Activated CD4-positive, alpha-beta memory T cell treated with anti-CD3 and anti-CD28 coated beads, Interleukin-2, amount 10 ng/mL, durations not matched to agents 7 days and 5 days (primary cell): Measurements from ENCODE around the gene KRT2. TPM values are rescaled to one million over a fixed set of nuclear protein-coding genes. Genes with fewer than 3 reads are reported as not detected.

Source experiments
- CTCF ChIA-PET: fragments of 350-600 bp; sonication (Branson Sonifier 250); formaldehyde crosslinking; loops from one replicate; lab custom pipeline; 2021; ENCODE audit warnings: antibody characterized with exemption, inconsistent platforms; lab: Charles Lee
- POLR2A ChIA-PET: fragments of 350-600 bp; sonication (Branson Sonifier 250); formaldehyde crosslinking; loops from one replicate; lab custom pipeline; 2021; ENCODE audit warnings: antibody characterized with exemption; lab: Charles Lee
- DNase-seq: peaks from one replicate; pipeline ENCODE4 v3.0.0-alpha.2; 2020
- H3K27ac Mint-ChIP-seq: one replicate; pipeline ENCODE4 v1.8.0; 2021; ENCODE audit warnings: mild to moderate bottlenecking, mixed read lengths
- H3K27me3 Mint-ChIP-seq: one replicate; pipeline ENCODE4 v1.8.0; 2021; ENCODE audit warnings: mixed read lengths
- H3K36me3 Mint-ChIP-seq: one replicate; pipeline ENCODE4 v1.8.0; 2021; ENCODE audit warnings: low read depth, mixed read lengths
- H3K4me1 Mint-ChIP-seq: one replicate; pipeline ENCODE4 v1.8.0; 2021; ENCODE audit warnings: mixed read lengths
- H3K4me3 Mint-ChIP-seq: one replicate; pipeline ENCODE4 v1.8.0; 2021; ENCODE audit warnings: mild to moderate bottlenecking, mixed read lengths
- H3K9me3 Mint-ChIP-seq: one replicate; pipeline ENCODE4 v1.8.0; 2021; ENCODE audit warnings: mixed read lengths
- total RNA-seq, 2 experiments: library from RNA; stranded (reverse); gene quantifications; one replicate each; pipeline ENCODE4 v1.2.3, GENCODE V29; 2021

Gene KRT2
- total RNA-seq, 2 experiments from 2014 or later = not detected

GRCh38 chr12:52658196-52658595 lies 6.2 kb upstream of the KRT2 start:
- no peak overlapping the region for H3K4me3 Mint-ChIP-seq
- H3K27me3 Mint-ChIP-seq = peaks cover 36% of the 10 kb centered on the region
- ChIA-PET POLR2A (no interaction called here), CTCF (no interaction called here)
- H3K36me3 Mint-ChIP-seq = no peaks in the 10 kb centered on the region
- H3K9me3 Mint-ChIP-seq = no peaks in the 10 kb centered on the region
- H3K4me1 Mint-ChIP-seq = peaks cover 10% of the 10 kb centered on the region
- no peak for DNase-seq
- no peak overlapping the region for H3K27ac Mint-ChIP-seq

- Mint-ChIP-seq H3K27me3 (peaks cover 42% of the 10 kb centered on the region), H3K4me3 (no peak overlapping the region), H3K36me3 (no peaks in the 10 kb centered on the region), H3K27ac (no peak overlapping the region), H3K9me3 (no peaks in the 10 kb centered on the region), H3K4me1 (peaks cover 6% of the 10 kb centered on the region)
- POLR2A ChIA-PET = no interaction called here
- CTCF ChIA-PET = no interaction called here
- DNase-seq = no peak
Observed at GRCh38 chr12:52657250-52657902, 5.4 kb upstream of the KRT2 start.

GRCh38 chr12:52656616-52657015 lies 4.6 kb upstream of the KRT2 start:
- H3K27me3 Mint-ChIP-seq = peaks cover 43% of the 10 kb centered on the region
- H3K9me3 Mint-ChIP-seq = no peaks in the 10 kb centered on the region
- no peak overlapping the region for H3K4me3 Mint-ChIP-seq
- POLR2A ChIA-PET = no interaction called here
- DNase-seq = no peak
- no peaks in the 10 kb centered on the region for H3K4me1 Mint-ChIP-seq
- no peak overlapping the region for H3K27ac Mint-ChIP-seq
- H3K36me3 Mint-ChIP-seq = no peaks in the 10 kb centered on the region
- CTCF ChIA-PET = no interaction called here

- CTCF ChIA-PET = no interaction called here
- Mint-ChIP-seq H3K4me3 (no peak overlapping the region), H3K27me3 (peaks cover 41% of the 10 kb centered on the region), H3K27ac (no peak overlapping the region), H3K36me3 (no peaks in the 10 kb centered on the region), H3K9me3 (no peaks in the 10 kb centered on the region), H3K4me1 (no peaks in the 10 kb centered on the region)
- POLR2A ChIA-PET = no interaction called here
- DNase-seq = no peak
Observed at GRCh38 chr12:52655720-52656124, 3.7 kb upstream of the KRT2 start.

GRCh38 chr12:52655251-52655650 lies 3.2 kb upstream of the KRT2 start:
- H3K36me3 Mint-ChIP-seq = no peaks in the 10 kb centered on the region
- H3K4me3 Mint-ChIP-seq = no peak overlapping the region
- H3K27me3 Mint-ChIP-seq = peaks cover 41% of the 10 kb centered on the region
- H3K27ac Mint-ChIP-seq = no peak overlapping the region
- H3K4me1 Mint-ChIP-seq = no peaks in the 10 kb centered on the region
- no peak for DNase-seq
- ChIA-PET CTCF (no interaction called here), POLR2A (no interaction called here)
- H3K9me3 Mint-ChIP-seq = no peaks in the 10 kb centered on the region

GRCh38 chr12:52650520-52651081 lies 1.4 kb downstream of the KRT2 start:
- no peak overlapping the region for H3K4me3 Mint-ChIP-seq
- no peak overlapping the region for H3K27ac Mint-ChIP-seq
- H3K9me3 Mint-ChIP-seq = no peaks in the 10 kb centered on the region
- H3K36me3 Mint-ChIP-seq = no peaks in the 10 kb centered on the region
- POLR2A ChIA-PET = no interaction called here
- DNase-seq = no peak
- CTCF ChIA-PET = no interaction called here
- peaks cover 30% of the 10 kb centered on the region for H3K27me3 Mint-ChIP-seq
- peaks cover 28% of the 10 kb centered on the region for H3K4me1 Mint-ChIP-seq

GRCh38 chr12:52649066-52649465 lies 2.9 kb downstream of the KRT2 start:
- DNase-seq = no peak
- H3K36me3 Mint-ChIP-seq = peaks cover 10% of the 10 kb centered on the region
- peaks cover 20% of the 10 kb centered on the region for H3K27me3 Mint-ChIP-seq
- H3K4me3 Mint-ChIP-seq = no peak overlapping the region
- peaks cover 42% of the 10 kb centered on the region for H3K4me1 Mint-ChIP-seq
- no peak overlapping the region for H3K27ac Mint-ChIP-seq
- ChIA-PET POLR2A (no interaction called here), CTCF (no interaction called here)
- H3K9me3 Mint-ChIP-seq = peaks cover 3% of the 10 kb centered on the region

GRCh38 chr12:52648012-52648550 lies 3.9 kb downstream of the KRT2 start:
- Mint-ChIP-seq H3K4me1 (peaks cover 45% of the 10 kb centered on the region), H3K9me3 (peaks cover 3% of the 10 kb centered on the region), H3K36me3 (peaks cover 10% of the 10 kb centered on the region), H3K27me3 (peaks cover 13% of the 10 kb centered on the region), H3K27ac (no peak overlapping the region), H3K4me3 (no peak overlapping the region)
- ChIA-PET CTCF (no interaction called here), POLR2A (no interaction called here)
- DNase-seq = no peak

GRCh38 chr12:52647601-52648000 lies 4.4 kb downstream of the KRT2 start:
- ChIA-PET CTCF (no interaction called here), POLR2A (no interaction called here)
- H3K36me3 Mint-ChIP-seq = peaks cover 10% of the 10 kb centered on the region
- peaks cover 46% of the 10 kb centered on the region for H3K4me1 Mint-ChIP-seq
- no peak overlapping the region for H3K4me3 Mint-ChIP-seq
- peak overlapping the region; percentile 32 for H3K27ac Mint-ChIP-seq
- no peak for DNase-seq
- H3K9me3 Mint-ChIP-seq = peaks cover 3% of the 10 kb centered on the region
- H3K27me3 Mint-ChIP-seq = peaks cover 12% of the 10 kb centered on the region

GRCh38 chr12:52646613-52647012 lies 5.4 kb downstream of the KRT2 start:
- ChIA-PET CTCF (no interaction called here), POLR2A (interaction anchor here (0.8 kb wide), 1 partner anchor 34 kb away, joined by 4 read pairs; the partner anchor contains the start of gene KRT1)
- H3K9me3 Mint-ChIP-seq = peaks cover 3% of the 10 kb centered on the region
- peaks cover 11% of the 10 kb centered on the region for H3K27me3 Mint-ChIP-seq
- DNase-seq = no peak
- peaks cover 10% of the 10 kb centered on the region for H3K36me3 Mint-ChIP-seq
- peak overlapping the region; percentile 99 for H3K27ac Mint-ChIP-seq
- H3K4me1 Mint-ChIP-seq = peaks cover 52% of the 10 kb centered on the region
- no peak overlapping the region for H3K4me3 Mint-ChIP-seq

GRCh38 chr12:52645982-52646381 lies 6.0 kb downstream of the KRT2 start:
- peaks cover 13% of the 10 kb centered on the region for H3K27me3 Mint-ChIP-seq
- no peak overlapping the region for H3K4me3 Mint-ChIP-seq
- H3K36me3 Mint-ChIP-seq = peaks cover 10% of the 10 kb centered on the region
- peaks cover 57% of the 10 kb centered on the region for H3K4me1 Mint-ChIP-seq
- H3K9me3 Mint-ChIP-seq = peaks cover 3% of the 10 kb centered on the region
- no peak for DNase-seq
- POLR2A ChIA-PET = interaction anchor here (0.8 to 1.2 kb wide), 3 partner anchors 11 to 360 kb away, joined by 4 read pairs; partner anchors contain the start of gene KRT1
- H3K27ac Mint-ChIP-seq = peak overlapping the region; percentile 99
- CTCF ChIA-PET = interaction anchor here (1.0 kb wide), 2 partner anchors 12 to 234 kb away, joined by 3 to 4 read pairs; no protein-coding TSS in a partner anchor

GRCh38 chr12:52645120-52645761 lies 6.8 kb downstream of the KRT2 start:
- Mint-ChIP-seq H3K27me3 (peaks cover 16% of the 10 kb centered on the region), H3K9me3 (peaks cover 3% of the 10 kb centered on the region), H3K4me1 (peaks cover 57% of the 10 kb centered on the region), H3K4me3 (peak overlapping the region; percentile 9), H3K27ac (peak overlapping the region; percentile 99), H3K36me3 (peaks cover 10% of the 10 kb centered on the region)
- POLR2A ChIA-PET = interaction anchor here (1.0 to 1.3 kb wide), 4 partner anchors 9 to 360 kb away, joined by 3 to 5 read pairs (median 4); no protein-coding TSS in a partner anchor
- DNase-seq = peak; percentile 76
- CTCF ChIA-PET = interaction anchor here (1.0 to 1.1 kb wide), 3 partner anchors 12 to 234 kb away, joined by 3 to 4 read pairs (median 3); no protein-coding TSS in a partner anchor

GRCh38 chr12:52644078-52644415 lies 8.0 kb downstream of the KRT2 start:
- peaks cover 10% of the 10 kb centered on the region for H3K36me3 Mint-ChIP-seq
- H3K4me3 Mint-ChIP-seq = no peak overlapping the region
- peaks cover 19% of the 10 kb centered on the region for H3K27me3 Mint-ChIP-seq
- no peak overlapping the region for H3K27ac Mint-ChIP-seq
- peaks cover 3% of the 10 kb centered on the region for H3K9me3 Mint-ChIP-seq
- ChIA-PET POLR2A (no interaction called here), CTCF (interaction anchor here (1.1 kb wide), 1 partner anchor 11 kb away, joined by 3 read pairs; no protein-coding TSS in a partner anchor)
- DNase-seq = no peak
- peaks cover 54% of the 10 kb centered on the region for H3K4me1 Mint-ChIP-seq
